H9 (cell line): Measurements from ENCODE around the gene FSTL4. TPM values are rescaled to one million over a fixed set of nuclear protein-coding genes. Genes with fewer than 3 reads are reported as not detected.

Experiments used
- DNase-seq: peaks from one replicate; pipeline ENCODE4 v3.0.0-alpha.2; 2017
- H2AFZ ChIP-seq: one replicate; pipeline ENCODE4 v1.6.1; 2013; ENCODE audit warnings: mild to moderate bottlenecking, low read length, control low read depth, moderate library complexity
- H2AK5ac ChIP-seq: 2 replicates; pipeline ENCODE4 v1.6.1; 2013; ENCODE audit warnings: low read length, control low read depth, mixed read lengths; ENCODE audit not compliant: insufficient read length
- H2BK120ac ChIP-seq: one replicate; pipeline ENCODE4 v1.6.1; 2013; ENCODE audit warnings: low read depth, mild to moderate bottlenecking, low read length, control low read depth, inconsistent platforms; ENCODE audit not compliant: poor library complexity, severe bottlenecking
- H2BK12ac ChIP-seq: 2 replicates; pipeline ENCODE4 v1.6.1; 2013; ENCODE audit warnings: low read length, control low read depth, mixed read lengths, low read depth; ENCODE audit not compliant: insufficient read length
- H2BK15ac ChIP-seq: 2 replicates; pipeline ENCODE4 v1.6.1; 2013; ENCODE audit warnings: low read depth, low read length, control low read depth
- H2BK20ac ChIP-seq: one replicate; pipeline ENCODE4 v1.6.1; 2013; ENCODE audit warnings: low read depth, mild to moderate bottlenecking, low read length, control low read depth, inconsistent platforms; ENCODE audit not compliant: poor library complexity, severe bottlenecking
- H2BK5ac ChIP-seq: 2 replicates; pipeline ENCODE4 v1.6.1; 2013; ENCODE audit warnings: low read length, control low read depth, mixed read lengths; ENCODE audit not compliant: insufficient read length
- H3K14ac ChIP-seq: 2 replicates; pipeline ENCODE4 v1.6.1; 2013; ENCODE audit warnings: low read length, control low read depth; ENCODE audit not compliant: insufficient read depth
- H3K18ac ChIP-seq: 2 replicates; pipeline ENCODE4 v1.6.1; 2013; ENCODE audit warnings: low read depth, mild to moderate bottlenecking, mixed read lengths, low read length, control low read depth; ENCODE audit not compliant: insufficient read length
- H3K23ac ChIP-seq: 2 replicates; pipeline ENCODE4 v1.6.1; 2013; ENCODE audit warnings: low read length, control low read depth, mixed read lengths, low read depth; ENCODE audit not compliant: insufficient read length
- H3K23me2 ChIP-seq: 2 replicates; pipeline ENCODE4 v1.6.1; 2013; ENCODE audit warnings: low read depth, mild to moderate bottlenecking, mixed read lengths, low read length, control low read depth; ENCODE audit not compliant: insufficient read length, poor library complexity, severe bottlenecking
- H3K27ac ChIP-seq: 2 replicates; pipeline ENCODE4 v1.5.1; 2013; ENCODE audit warnings: low read length, control low read depth, mixed read lengths, low read depth; ENCODE audit not compliant: insufficient read length
- H3K27me3 ChIP-seq: 2 replicates; pipeline ENCODE4 v1.6.1; 2013; ENCODE audit warnings: low read length, control low read depth, inconsistent platforms; ENCODE audit not compliant: insufficient read depth
- H3K4ac ChIP-seq: 2 replicates; pipeline ENCODE4 v1.6.1; 2013; ENCODE audit warnings: low read depth, mild to moderate bottlenecking, control low read depth, inconsistent platforms, low read length, moderate library complexity
- H3K4me1 ChIP-seq: 2 replicates; pipeline ENCODE4 v1.6.1; 2013; ENCODE audit warnings: low read length, control low read depth, inconsistent platforms; ENCODE audit not compliant: insufficient read depth
- H3K4me2 ChIP-seq: 2 replicates; pipeline ENCODE4 v1.6.1; 2013; ENCODE audit warnings: low read length, control low read depth, mixed read lengths; ENCODE audit not compliant: insufficient read length, insufficient read depth
- H3K56ac ChIP-seq: 2 replicates; pipeline ENCODE4 v1.6.1; 2013; ENCODE audit warnings: low read depth, mild to moderate bottlenecking, mixed read lengths, low read length, control low read depth; ENCODE audit not compliant: insufficient read length
- H3K79me1 ChIP-seq: 2 replicates; pipeline ENCODE4 v1.6.1; 2013; ENCODE audit warnings: low read depth, mild to moderate bottlenecking, moderate library complexity, low read length, control low read depth, inconsistent platforms; ENCODE audit not compliant: insufficient read depth, poor library complexity, severe bottlenecking
- H3K79me2 ChIP-seq: 2 replicates; pipeline ENCODE4 v1.6.1; 2013; ENCODE audit warnings: low read length, control low read depth, inconsistent platforms; ENCODE audit not compliant: insufficient read depth
- H3K9ac ChIP-seq: 2 replicates; pipeline ENCODE4 v1.6.1; 2013; ENCODE audit warnings: low read length, control low read depth, mixed read lengths; ENCODE audit not compliant: insufficient read length; ENCODE audit errors: extremely low read depth
- H3K9me3 ChIP-seq: one replicate; pipeline ENCODE4 v1.6.1; 2013; ENCODE audit warnings: low read depth, low read length, inconsistent platforms; ENCODE audit not compliant: control insufficient read depth
- H3T11ph ChIP-seq: one replicate; pipeline ENCODE4 v1.6.1; 2013; ENCODE audit warnings: mild to moderate bottlenecking, low read length, control low read depth, inconsistent platforms
- H4K20me1 ChIP-seq: one replicate; pipeline ENCODE4 v1.6.1; 2013; ENCODE audit not compliant: control insufficient read depth, insufficient read length, insufficient read depth
- H4K5ac ChIP-seq: 2 replicates; pipeline ENCODE4 v1.6.1; 2013; ENCODE audit warnings: low read depth, mild to moderate bottlenecking, mixed read lengths, low read length, control low read depth; ENCODE audit not compliant: insufficient read length
- H4K8ac ChIP-seq: replicated peaks from 2 replicates; pipeline ENCODE4 v1.6.1; 2013; ENCODE audit warnings: low read length, control low read depth, mixed read lengths, low read depth; ENCODE audit not compliant: insufficient read length
- H4K91ac ChIP-seq: 2 replicates; pipeline ENCODE4 v1.6.1; 2013; ENCODE audit warnings: low read depth, mild to moderate bottlenecking, moderate library complexity, mixed read lengths, low read length, control low read depth; ENCODE audit not compliant: insufficient read length
- H3K27ac Mint-ChIP-seq, 3 experiments: 2 replicates in 2 of 3; 3 replicates in 1 of 3; pipeline ENCODE4 v1.8.0; 2020 to 2021; ENCODE audit warnings: mixed read lengths in 3 of 3, mild to moderate bottlenecking in 1 of 3, moderate library complexity in 1 of 3
- H3K27me3 Mint-ChIP-seq: 2 replicates; pipeline ENCODE4 v1.8.0; 2021; ENCODE audit warnings: low read depth, mild to moderate bottlenecking, moderate library complexity, mixed read lengths
- H3K36me3 Mint-ChIP-seq, 3 experiments: 2 replicates in 2 of 3; 3 replicates in 1 of 3; pipeline ENCODE4 v1.8.0; 2020 to 2021; ENCODE audit warnings: low read depth in 3 of 3, mixed read lengths in 3 of 3; ENCODE audit not compliant: insufficient read depth in 1 of 3
- H3K4me1 Mint-ChIP-seq, 2 experiments: 2 replicates each; pipeline ENCODE4 v1.8.0; 2020; ENCODE audit warnings: mixed read lengths in 2 of 2
- H3K4me3 Mint-ChIP-seq, 2 experiments: 2 replicates in 1 of 2; 3 replicates in 1 of 2; pipeline ENCODE4 v1.8.0; 2020 to 2021; ENCODE audit warnings: mild to moderate bottlenecking in 2 of 2, mixed read lengths in 2 of 2, moderate library complexity in 1 of 2
- H3K9me3 Mint-ChIP-seq, 2 experiments: 2 replicates in 1 of 2; 3 replicates in 1 of 2; pipeline ENCODE4 v1.8.0; 2020; ENCODE audit warnings: mild to moderate bottlenecking in 2 of 2, mixed read lengths in 2 of 2, moderate library complexity in 1 of 2
- WGBS: extraction: QIAGEN DNeasy Blood & Tissue Kit; methylation state at CpG from one replicate; pipeline ENCODE4 v1.1.7; 2013; ENCODE audit warnings: missing lambda C conversion rate, low lambda C conversion rate, mixed read lengths; ENCODE audit not compliant: insufficient read length; ENCODE audit errors: extremely low coverage; 5-methylcytosine and 5-hydroxymethylcytosine counted together
- total RNA-seq: library from RNA; stranded (reverse); gene quantifications from 2 replicates; pipeline ENCODE4 v1.2.1, GENCODE V29; 2021
- TF ChIP-seq, protein P1 (sequence below): fragments of 200-600 bp; sonication (generic); conservative IDR thresholded peaks from 3 replicates; pipeline ENCODE4 v1.8.0; 2021; ENCODE audit warnings: antibody characterized with exemption, mild to moderate bottlenecking

Gene FSTL4
- total RNA-seq, 1 experiment from 2014 or later: 5.7 TPM

DNA sequence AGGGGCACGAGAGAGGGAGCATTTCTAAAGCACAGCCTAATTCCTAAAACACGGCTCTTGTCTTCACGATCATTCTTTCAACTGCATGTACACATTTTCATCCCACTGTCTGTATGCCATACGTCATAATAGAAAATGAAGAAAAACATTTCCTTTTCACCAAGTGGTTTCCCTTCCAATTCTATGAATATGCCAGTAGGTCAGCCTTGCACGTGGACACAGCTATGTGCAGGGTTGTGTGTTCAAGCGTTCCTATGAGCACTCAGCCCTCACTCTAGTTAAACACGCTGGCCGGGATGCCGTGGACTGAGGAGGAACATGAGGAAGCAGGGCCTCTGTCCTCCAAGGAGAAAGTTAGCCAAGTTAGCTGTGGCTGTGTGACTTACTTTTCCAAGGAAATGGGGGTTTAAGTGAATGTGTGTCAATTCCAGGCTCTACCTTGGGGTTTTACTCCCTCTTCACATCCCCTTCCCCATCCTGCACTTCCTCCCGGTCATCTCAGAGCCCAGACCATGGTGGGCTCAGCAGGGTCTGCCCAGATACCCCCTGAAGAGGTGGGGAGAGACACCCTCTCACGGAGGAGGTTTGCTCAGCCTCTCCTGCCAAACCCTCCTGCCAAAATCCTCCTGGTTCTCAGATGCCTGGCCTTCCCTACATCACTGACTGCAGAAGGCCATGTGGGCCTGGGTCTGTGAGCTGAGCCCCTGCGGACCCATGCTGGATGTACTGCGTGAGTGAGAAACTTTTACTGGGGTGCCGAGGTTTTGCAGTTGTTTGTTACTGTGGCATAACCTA lies 230.6 kb downstream of the FSTL4 start:
- Histone ChIP-seq H3K79me2 (no peaks in the 10 kb centered on the region), H2BK5ac (no peak overlapping the region), H2BK15ac (no peak overlapping the region), H3K56ac (no peak overlapping the region), H3K79me1 (no peaks in the 10 kb centered on the region), H2AK5ac (no peak overlapping the region), H3K27ac (no peak overlapping the region), H3K4me1 (peaks cover 5% of the 10 kb centered on the region; the same call in 1 of the 2 replicates), H2AFZ (no peak overlapping the region), H3K9ac (no peak overlapping the region), H4K5ac (no peak overlapping the region), H4K91ac (no peak overlapping the region), H3T11ph (no peak overlapping the region), H3K18ac (no peak overlapping the region), H3K23me2 (no peaks in the 10 kb centered on the region), H4K20me1 (no peaks in the 10 kb centered on the region), H3K23ac (no peak overlapping the region), H4K8ac (no peak overlapping the region), H2BK12ac (no peak overlapping the region), H3K4me2 (no peak overlapping the region), H3K9me3 (no peaks in the 10 kb centered on the region), H3K4ac (no peak overlapping the region), H3K27me3 (no peaks in the 10 kb centered on the region), H3K14ac (no peak overlapping the region), H2BK120ac (no peak overlapping the region), H2BK20ac (no peak overlapping the region)
- H3K9me3 Mint-ChIP-seq: peaks cover 18 to 24% of the 10 kb centered on the region in 2 experiments
- WGBS: no CpG with 5 or more reads among the region's 14 CpGs
- H3K36me3 Mint-ChIP-seq: peaks cover 3 to 12% (median 12%) of the 10 kb centered on the region in 3 experiments
- H3K4me3 Mint-ChIP-seq: no peak overlapping the region
- TF ChIP-seq, protein P1, sequence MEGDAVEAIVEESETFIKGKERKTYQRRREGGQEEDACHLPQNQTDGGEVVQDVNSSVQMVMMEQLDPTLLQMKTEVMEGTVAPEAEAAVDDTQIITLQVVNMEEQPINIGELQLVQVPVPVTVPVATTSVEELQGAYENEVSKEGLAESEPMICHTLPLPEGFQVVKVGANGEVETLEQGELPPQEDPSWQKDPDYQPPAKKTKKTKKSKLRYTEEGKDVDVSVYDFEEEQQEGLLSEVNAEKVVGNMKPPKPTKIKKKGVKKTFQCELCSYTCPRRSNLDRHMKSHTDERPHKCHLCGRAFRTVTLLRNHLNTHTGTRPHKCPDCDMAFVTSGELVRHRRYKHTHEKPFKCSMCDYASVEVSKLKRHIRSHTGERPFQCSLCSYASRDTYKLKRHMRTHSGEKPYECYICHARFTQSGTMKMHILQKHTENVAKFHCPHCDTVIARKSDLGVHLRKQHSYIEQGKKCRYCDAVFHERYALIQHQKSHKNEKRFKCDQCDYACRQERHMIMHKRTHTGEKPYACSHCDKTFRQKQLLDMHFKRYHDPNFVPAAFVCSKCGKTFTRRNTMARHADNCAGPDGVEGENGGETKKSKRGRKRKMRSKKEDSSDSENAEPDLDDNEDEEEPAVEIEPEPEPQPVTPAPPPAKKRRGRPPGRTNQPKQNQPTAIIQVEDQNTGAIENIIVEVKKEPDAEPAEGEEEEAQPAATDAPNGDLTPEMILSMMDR: no peak
- H3K27me3 Mint-ChIP-seq: peaks cover 5% of the 10 kb centered on the region
- H3K4me1 Mint-ChIP-seq: peaks cover 19 to 26% of the 10 kb centered on the region in 2 experiments
- DNase-seq: peak; percentile 15
- H3K27ac Mint-ChIP-seq: no peak overlapping the region; a peak in 2 of 7 replicates
